Fibroblast of the aortic adventitia (primary cell): ENCODE results near the gene ATRIP. TPM values are rescaled to one million over a fixed set of nuclear protein-coding genes. Genes with fewer than 3 reads are reported as not detected.
"Not testable (repeated sequence)": the region's sequence is repeated elsewhere in the genome, so short reads cannot be mapped to it uniquely, and the experiment has no call there.

ENCODE experiments used
- DNase-seq: peaks from one replicate; pipeline ENCODE4 v3.0.0-alpha.2; 2010; ENCODE audit warnings: low read depth
- H3K4me3 ChIP-seq: 2 replicates; pipeline ENCODE4 v1.5.1; 2011; ENCODE audit warnings: low read depth, mild to moderate bottlenecking, control low read depth, low read length, moderate library complexity
- CTCF ChIP-seq: IDR thresholded peaks from 2 replicates; pipeline ENCODE4 v1.5.1; 2011; ENCODE audit warnings: mild to moderate bottlenecking, low read length, control low read depth, inconsistent platforms; ENCODE audit not compliant: insufficient read depth
- total RNA-seq: library from RNA; depleted of rRNA; stranded (reverse); fragments of >200 nt; gene quantifications from 2 replicates; pipeline ENCODE4 v1.2.3, GENCODE V29; 2012; ENCODE audit warnings: low replicate concordance

ATRIP gene
- total RNA-seq, 1 donor, result 14.5 TPM

GRCh38 chr3:48468329-48468731, 21.8 kb downstream of the ATRIP start:
- no peak for TF ChIP-seq CTCF
- no peak overlapping the region for H3K4me3 ChIP-seq
- no peak for DNase-seq

GRCh38 chr3:48469046-48469915, 22.7 kb downstream of the ATRIP start:
- no peak overlapping the region for H3K4me3 ChIP-seq
- TF ChIP-seq CTCF, result no peak
- no peak for DNase-seq

GRCh38 chr3:48470286-48470685, 23.7 kb downstream of the ATRIP start:
- H3K4me3 ChIP-seq, result no peak overlapping the region
- no peak for DNase-seq
- no peak for TF ChIP-seq CTCF

GRCh38 chr3:48472673-48472922, 26.1 kb downstream of the ATRIP start:
- DNase-seq, result no peak
- TF ChIP-seq CTCF, result no peak
- H3K4me3 ChIP-seq, result peak overlapping the region; percentile 78

GRCh38 chr3:48472923-48473616, 26.5 kb downstream of the ATRIP start:
- H3K4me3 ChIP-seq, result peak overlapping the region; percentile 78
- peak; percentile 43 for TF ChIP-seq CTCF
- peak; percentile 92 for DNase-seq

GRCh38 chr3:48473617-48473952, 27.0 kb downstream of the ATRIP start:
- DNase-seq, result no peak
- no peak overlapping the region for H3K4me3 ChIP-seq
- no peak for TF ChIP-seq CTCF

GRCh38 chr3:48474031-48474430, 27.5 kb downstream of the ATRIP start:
- not testable (repeated sequence) for H3K4me3 ChIP-seq, DNase-seq
